ENCODE measurements around the gene SLC23A2.
"Not testable (repeated sequence)": the region's sequence is repeated elsewhere in the genome, so short reads cannot be mapped to it uniquely, and the experiment has no call there.

GRCh38 chr20:5031701-5032100 is 30.4 kb upstream of the SLC23A2 start:
- TF ChIP-seq CTCF (IDR thresholded peaks at IDR 0.05; ENCODE audit: low read depth, low read length, poor library complexity, severe bottlenecking); EZH2phosphoT487 (IDR thresholded peaks at IDR 0.05; ENCODE audit: borderline replicate concordance, low read length): not testable (repeated sequence)
